GM18498 (cell line): Measurements from ENCODE around the gene MARS1.
"Not testable (repeated sequence)": the region's sequence is repeated elsewhere in the genome, so short reads cannot be mapped to it uniquely, and the experiment has no call there.

Experiments
- ATAC-seq: cut with Tn5 transposase; IDR thresholded peaks from one replicate; pipeline ENCODE4 v1.9.1; 2021; ENCODE audit warnings: mild to moderate bottlenecking, moderate library complexity; ENCODE audit not compliant: unreplicated experiment

MARS1 gene

GRCh38 chr12:57489157-57489641, 1.3 kb downstream of the MARS1 start:
- ATAC-seq = no peak

- ATAC-seq = no peak
Observed at GRCh38 chr12:57490126-57490525, 2.3 kb downstream of the MARS1 start.

DNA sequence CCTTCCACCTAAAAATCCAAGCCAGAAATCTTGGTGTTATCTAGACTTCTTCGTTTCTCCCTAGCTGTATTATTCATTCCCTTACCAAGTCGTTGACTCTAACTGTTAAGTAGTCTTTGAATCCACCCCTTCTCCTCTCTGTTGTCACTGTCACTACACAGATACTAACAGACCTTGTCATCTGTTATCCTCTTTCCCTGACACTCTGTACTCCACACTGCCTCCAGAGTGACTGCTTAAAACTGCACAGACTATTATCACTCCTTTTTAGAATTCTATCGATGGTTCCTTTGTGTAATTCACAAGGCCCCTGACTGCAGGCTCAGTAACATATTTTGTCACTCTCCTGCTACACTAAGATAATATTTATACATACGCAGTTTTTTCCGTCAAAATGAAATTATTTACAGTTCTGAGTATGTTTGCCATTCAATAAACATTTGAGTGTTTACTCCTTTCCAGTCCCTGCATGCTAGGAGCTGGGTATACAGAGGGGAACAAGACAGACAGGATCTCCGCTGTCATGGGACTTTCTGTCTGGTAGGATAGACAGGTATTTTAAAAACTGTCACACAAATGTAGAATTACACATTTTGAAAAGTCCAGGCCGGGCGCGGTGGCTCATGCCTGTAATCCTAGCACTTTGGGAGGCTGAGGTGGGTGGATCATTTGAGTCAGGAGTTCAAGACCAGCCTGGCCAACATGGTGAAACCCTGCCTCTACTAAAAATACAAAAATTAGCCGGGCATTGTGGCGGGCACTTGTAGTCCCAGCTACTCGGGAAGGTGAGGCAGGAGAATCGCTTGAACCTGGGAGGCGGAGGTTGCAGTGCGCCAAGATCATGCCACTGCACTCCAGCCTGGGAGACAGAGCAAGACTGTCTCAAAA, 3.8 kb downstream of the MARS1 start:
- no peak for ATAC-seq

GRCh38 chr12:57495051-57495701, 7.3 kb downstream of the MARS1 start:
- not testable (repeated sequence) for ATAC-seq

DNA sequence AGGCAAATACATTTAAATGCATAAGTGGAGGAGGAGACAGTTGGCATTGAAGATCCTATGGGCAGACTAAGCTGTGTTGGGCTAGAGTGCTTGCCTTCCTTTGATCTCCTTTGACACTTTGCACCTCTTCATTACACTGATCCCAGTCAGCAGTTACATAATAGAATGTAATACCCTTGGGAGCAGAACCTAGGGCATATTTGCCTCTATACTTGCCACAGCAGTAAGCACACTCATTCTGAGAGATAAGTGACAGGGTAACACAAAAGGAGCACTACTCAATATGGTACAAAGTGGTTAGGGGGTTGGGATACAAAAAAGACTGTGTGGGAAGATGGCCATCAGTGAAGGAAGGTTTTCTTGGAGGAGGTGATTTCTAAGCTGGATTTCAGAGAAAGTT, 9.0 kb downstream of the MARS1 start:
- ATAC-seq = no peak

GRCh38 chr12:57497223-57498131, 9.6 kb downstream of the MARS1 start:
- no peak for ATAC-seq

DNA sequence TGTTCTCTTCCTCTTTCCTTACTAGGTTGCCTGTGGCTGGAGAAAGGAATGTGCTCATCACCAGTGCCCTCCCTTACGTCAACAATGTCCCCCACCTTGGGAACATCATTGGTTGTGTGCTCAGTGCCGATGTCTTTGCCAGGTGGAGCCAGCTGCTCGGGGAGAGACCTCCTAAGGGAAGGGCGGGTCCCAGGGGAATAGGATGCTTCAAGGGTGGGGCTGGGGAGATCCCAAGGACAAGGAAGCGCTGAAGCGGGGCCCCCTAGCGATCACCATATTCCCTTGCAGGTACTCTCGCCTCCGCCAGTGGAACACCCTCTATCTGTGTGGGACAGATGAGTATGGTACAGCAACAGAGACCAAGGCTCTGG, 10.2 kb downstream of the MARS1 start:
- ATAC-seq = no peak

- ATAC-seq = no peak
Observed at GRCh38 chr12:57498571-57498970, 10.7 kb downstream of the MARS1 start.

- ATAC-seq = no peak
Observed at GRCh38 chr12:57500213-57500612, 12.3 kb downstream of the MARS1 start.

- not testable (repeated sequence) for ATAC-seq
Observed at GRCh38 chr12:57502311-57502969, 14.6 kb downstream of the MARS1 start.

GRCh38 chr12:57506541-57506940, 18.7 kb downstream of the MARS1 start:
- not testable (repeated sequence) for ATAC-seq

- not testable (repeated sequence) for ATAC-seq
Observed at GRCh38 chr12:57507796-57508195, 19.9 kb downstream of the MARS1 start.

DNA sequence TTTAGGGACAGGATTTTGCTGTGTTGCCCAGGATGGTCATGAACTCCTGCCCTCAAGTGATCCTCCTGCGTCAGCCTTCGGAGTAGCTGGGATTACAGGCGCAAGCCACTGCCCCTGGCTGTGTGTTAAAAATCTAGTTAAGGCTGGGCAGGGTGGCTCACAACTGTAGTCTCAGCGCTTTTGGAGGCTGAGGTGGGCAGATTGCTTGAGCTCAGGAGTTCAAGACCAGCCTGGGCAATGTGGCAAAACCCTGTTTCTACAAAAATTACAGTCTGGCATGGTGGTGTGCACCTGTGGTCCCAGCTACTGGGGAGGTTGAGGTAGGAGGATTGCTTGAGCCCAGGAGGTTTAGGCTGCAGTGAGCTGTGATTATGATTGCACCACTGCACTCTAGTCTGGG, 23.3 kb downstream of the MARS1 start:
- ATAC-seq = no peak

DNA sequence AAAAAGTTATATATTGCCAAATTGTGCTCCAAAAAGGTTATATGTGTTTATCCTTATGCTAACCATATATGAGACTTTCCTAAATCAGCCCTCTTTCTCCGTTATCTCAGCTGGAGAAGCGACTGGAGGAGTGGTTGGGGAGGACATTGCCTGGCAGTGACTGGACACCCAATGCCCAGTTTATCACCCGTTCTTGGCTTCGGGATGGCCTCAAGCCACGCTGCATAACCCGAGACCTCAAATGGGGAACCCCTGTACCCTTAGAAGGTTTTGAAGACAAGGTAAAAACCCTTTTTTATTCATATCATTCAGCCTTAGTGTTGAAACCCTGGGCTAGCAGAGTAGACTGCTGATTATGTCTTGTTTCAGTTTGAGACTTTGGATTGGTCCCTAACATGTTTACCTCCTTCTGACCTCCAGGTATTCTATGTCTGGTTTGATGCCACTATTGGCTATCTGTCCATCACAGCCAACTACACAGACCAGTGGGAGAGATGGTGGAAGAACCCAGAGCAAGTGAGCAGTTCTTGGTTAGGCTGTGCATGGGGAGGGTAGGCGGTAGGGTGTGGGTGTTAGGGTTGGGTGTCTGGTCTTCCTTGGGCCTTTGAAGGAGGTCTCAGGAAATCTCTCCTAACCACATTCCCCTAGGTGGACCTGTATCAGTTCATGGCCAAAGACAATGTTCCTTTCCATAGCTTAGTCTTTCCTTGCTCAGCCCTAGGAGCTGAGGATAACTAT, 23.9 kb downstream of the MARS1 start:
- no peak for ATAC-seq

GRCh38 chr12:57512665-57513064, 24.8 kb downstream of the MARS1 start:
- ATAC-seq = no peak

- ATAC-seq = no peak
Observed at GRCh38 chr12:57513266-57513665, 25.4 kb downstream of the MARS1 start.

DNA sequence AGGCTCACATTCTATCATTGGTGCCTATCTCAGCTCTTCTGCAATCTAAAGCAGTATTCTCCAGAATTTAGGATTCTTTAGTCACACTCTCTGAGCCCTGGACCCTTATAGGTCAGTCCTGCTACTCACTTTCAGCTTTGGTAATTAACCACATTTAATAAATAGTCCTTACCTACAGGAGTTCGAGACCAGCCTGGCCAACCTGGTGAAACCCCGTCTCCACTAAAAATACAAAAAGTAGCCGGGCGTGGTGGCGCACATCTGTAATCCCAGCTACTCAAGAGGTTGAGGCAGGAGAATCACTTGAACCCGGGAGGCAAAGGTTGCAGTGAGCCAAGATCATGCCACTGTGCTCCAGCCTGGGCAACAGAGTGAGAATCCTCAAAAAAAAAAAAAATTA, 25.8 kb downstream of the MARS1 start:
- ATAC-seq = not testable (repeated sequence)

DNA sequence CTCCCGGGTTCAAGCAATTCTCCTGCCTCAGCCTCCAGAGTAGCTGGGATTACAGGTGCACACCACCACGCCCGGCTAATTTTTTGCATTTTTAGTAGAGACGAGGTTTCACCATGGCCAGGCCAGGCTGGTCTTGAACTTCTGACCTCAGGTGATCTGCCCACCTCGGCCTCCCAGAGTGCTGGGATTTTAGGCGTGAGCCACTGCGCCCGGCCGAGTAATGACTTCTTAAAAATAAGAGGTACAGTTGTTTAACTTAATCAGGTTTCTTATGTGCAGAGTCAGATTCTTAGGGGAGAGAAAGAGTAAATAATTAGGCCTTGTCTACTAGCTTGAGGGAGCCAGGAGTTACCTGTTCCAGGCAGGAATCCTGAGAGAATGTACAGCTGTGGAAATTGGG, 26.4 kb downstream of the MARS1 start:
- ATAC-seq = not testable (repeated sequence)

- ATAC-seq = no peak
Observed at GRCh38 chr12:57514720-57515407, 27.0 kb downstream of the MARS1 start.
